CD14-positive monocyte (primary cell): ENCODE measurements around the gene MAP6D1. TPM values are rescaled to one million over a fixed set of nuclear protein-coding genes. Genes with fewer than 3 reads are reported as not detected.

Experiments
- DNase-seq, 3 donors: peaks; one replicate each; pipeline ENCODE4 v3.0.0-alpha.2; 2011 to 2022
- H2AFZ ChIP-seq: 2 replicates; pipeline ENCODE4 v1.6.0; 2012; ENCODE audit warnings: mild to moderate bottlenecking, low read depth, low read length, inconsistent platforms; ENCODE audit not compliant: insufficient read depth, poor library complexity, severe bottlenecking
- H3K27ac ChIP-seq, 2 donors: 1 replicate in 1 of 2; 2 replicates in 1 of 2; pipeline ENCODE4 v1.5.1; 2012 to 2013; ENCODE audit warnings: low read length in 2 of 2, control low read depth in 1 of 2, inconsistent platforms in 1 of 2, low read depth in 1 of 2, mild to moderate bottlenecking in 1 of 2
- H3K27me3 ChIP-seq, 2 donors: one replicate each; pipeline versions ENCODE4 v1.6.0 to v1.6.1; 2011 to 2013; ENCODE audit warnings: low read length in 2 of 2; ENCODE audit not compliant: control insufficient read depth in 2 of 2, insufficient read depth in 2 of 2
- H3K36me3 ChIP-seq, 2 donors: replicated peaks in 1 of 2; 1 replicate in 1 of 2; 2 replicates in 1 of 2; pipeline versions ENCODE4 v1.5.1 to v1.6.1; 2012 to 2013; ENCODE audit warnings: low read length in 2 of 2, control low read depth in 1 of 2, inconsistent platforms in 1 of 2, mild to moderate bottlenecking in 1 of 2; ENCODE audit not compliant: insufficient read depth in 2 of 2, control insufficient read depth in 1 of 2
- H3K4me1 ChIP-seq, 2 donors: 1 replicate in 1 of 2; 2 replicates in 1 of 2; pipeline versions ENCODE4 v1.5.1 to v1.6.1; 2012 to 2013; ENCODE audit warnings: low read length in 2 of 2, control low read depth in 1 of 2, inconsistent platforms in 1 of 2, mild to moderate bottlenecking in 1 of 2, moderate library complexity in 1 of 2; ENCODE audit not compliant: insufficient read depth in 2 of 2, control insufficient read depth in 1 of 2
- H3K4me2 ChIP-seq: replicated peaks from 2 replicates; pipeline ENCODE3; 2012; ENCODE audit warnings: low read length, moderate library complexity, mild to moderate bottlenecking; ENCODE audit not compliant: poor library complexity, severe bottlenecking; ENCODE audit errors: extremely low read depth
- H3K4me3 ChIP-seq, 3 experiments: fragments of 200-600 bp in 1 of 3; sonication (generic) in 1 of 3; replicated peaks in 1 of 3; 1 replicate in 2 of 3; 2 replicates in 1 of 3; pipeline ENCODE4 v1.5.1; 2011 to 2013; ENCODE audit warnings: low read length in 3 of 3, mild to moderate bottlenecking in 3 of 3, control low read depth in 2 of 3, low read depth in 2 of 3, inconsistent platforms in 1 of 3, moderate library complexity in 1 of 3
- H3K79me2 ChIP-seq: 2 replicates; pipeline ENCODE4 v1.6.0; 2012; ENCODE audit warnings: mild to moderate bottlenecking, control low read depth, inconsistent platforms, low read length, moderate library complexity; ENCODE audit not compliant: insufficient read depth
- H3K9ac ChIP-seq: 2 replicates; pipeline ENCODE4 v1.6.0; 2017; ENCODE audit warnings: low read length, mild to moderate bottlenecking; ENCODE audit not compliant: insufficient read depth, poor library complexity, severe bottlenecking
- H3K9me3 ChIP-seq, 2 donors: replicated peaks in 1 of 2; 1 replicate in 1 of 2; 2 replicates in 1 of 2; pipeline versions ENCODE4 v1.5.1 to v1.6.1; 2012 to 2013; ENCODE audit warnings: low read length in 2 of 2, control low read depth in 1 of 2; ENCODE audit not compliant: control insufficient read depth in 1 of 2, insufficient read depth in 1 of 2
- H4K20me1 ChIP-seq: 2 replicates; pipeline ENCODE4 v1.6.0; 2012; ENCODE audit warnings: mild to moderate bottlenecking, low read length, control low read depth, moderate library complexity; ENCODE audit not compliant: insufficient read depth
- H3K27ac Mint-ChIP-seq, 7 donors: one replicate each; pipeline ENCODE4 v1.8.0; 2020; ENCODE audit warnings: mild to moderate bottlenecking in 7 of 7, mixed read lengths in 7 of 7, moderate library complexity in 6 of 7, inconsistent platforms in 2 of 7
- H3K27me3 Mint-ChIP-seq, 3 donors: one replicate each; pipeline ENCODE4 v1.8.0; 2021 to 2022; ENCODE audit warnings: low read depth in 3 of 3, mild to moderate bottlenecking in 3 of 3, mixed read lengths in 3 of 3, moderate library complexity in 3 of 3, inconsistent platforms in 1 of 3
- H3K36me3 Mint-ChIP-seq, 2 donors: one replicate each; pipeline ENCODE4 v1.8.0; 2020; ENCODE audit warnings: mixed read lengths in 2 of 2, inconsistent platforms in 1 of 2, mild to moderate bottlenecking in 1 of 2
- H3K4me1 Mint-ChIP-seq: one replicate; pipeline ENCODE4 v1.8.0; 2020; ENCODE audit warnings: mild to moderate bottlenecking, mixed read lengths
- H3K4me3 Mint-ChIP-seq, 2 donors: one replicate each; pipeline ENCODE4 v1.8.0; 2020; ENCODE audit warnings: mild to moderate bottlenecking in 2 of 2, mixed read lengths in 2 of 2, moderate library complexity in 1 of 2
- H3K9me3 Mint-ChIP-seq, 7 donors: one replicate each; pipeline ENCODE4 v1.8.0; 2020 to 2022; ENCODE audit warnings: mixed read lengths in 7 of 7, mild to moderate bottlenecking in 6 of 7, moderate library complexity in 6 of 7, inconsistent platforms in 2 of 7
- WGBS: methylation state at CpG from one replicate; pipeline ENCODE4 v1.1.5; 2013; ENCODE audit warnings: missing lambda C conversion rate; ENCODE audit not compliant: insufficient coverage; 5-methylcytosine and 5-hydroxymethylcytosine counted together
- intact Hi-C, 2 donors: fragments of 100-400 bp; cut with micrococcal nuclease; formaldehyde crosslinking; loops; one replicate each; pipeline versions ENCODE4 v1.15.0 to v1.15.1; 2023
- polyA plus RNA-seq, 3 donors: library from polyadenylated mRNA; depleted of rRNA in 1 of 3; unstranded in 2 of 3; stranded (reverse) in 1 of 3; fragments of 300-500 nt in 2 of 3; fragments of >200 nt in 1 of 3; fragmentation: Illumina TruSeq in 2 of 3; gene quantifications; 1 replicate in 2 of 3; 2 replicates in 1 of 3; pipeline ENCODE4 v1.2.3, GENCODE V29; 2012 to 2021
- TF ChIP-seq, protein P1 (sequence below): fragments of 200-600 bp; IDR thresholded peaks from one replicate; pipeline ENCODE4 v1.8.0; 2022; ENCODE audit warnings: antibody characterized with exemption, mild to moderate bottlenecking

Gene MAP6D1
- polyA plus RNA-seq, 3 donors: 0.18 to 0.35 TPM; not detected in 1

DNA sequence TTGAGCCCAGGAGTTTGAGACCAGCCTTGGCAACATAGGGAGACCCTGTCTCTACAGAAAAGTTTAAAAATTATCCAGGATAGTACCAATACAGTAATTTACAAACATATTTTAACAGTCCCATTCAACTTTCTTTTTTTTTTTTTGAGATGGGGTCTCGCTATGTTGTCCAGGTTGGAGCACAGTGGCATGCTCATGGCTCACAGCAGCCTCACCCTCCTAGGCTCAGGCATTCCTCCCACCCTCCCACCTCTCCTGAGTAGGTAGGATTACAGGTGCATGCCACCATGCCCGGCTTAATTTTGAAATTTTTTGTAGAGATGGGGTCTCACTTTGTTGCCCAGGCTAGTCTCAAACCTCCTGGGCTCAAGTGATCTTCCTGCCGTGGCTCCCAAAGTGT, 12.5 kb upstream of the MAP6D1 start:
- Mint-ChIP-seq H3K36me3 (peaks cover 63 to 86% of the 10 kb centered on the region in 2 donors), H3K27ac (peak overlapping the region in 1 of 7 donors; percentile 7), H3K27me3 (no peaks in the 10 kb centered on the region), H3K9me3 (no peaks in the 10 kb centered on the region), H3K4me3 (no peak overlapping the region), H3K4me1 (no peaks in the 10 kb centered on the region)
- Histone ChIP-seq H3K4me3 (no peak overlapping the region), H3K4me1 (no peaks in the 10 kb centered on the region), H3K9ac (no peak overlapping the region), H3K27ac (no peak overlapping the region), H3K9me3 (no peaks in the 10 kb centered on the region), H3K27me3 (no peaks in the 10 kb centered on the region), H3K36me3 (peaks cover 81 to 96% of the 10 kb centered on the region in 2 donors), H3K4me2 (no peak overlapping the region), H2AFZ (no peak overlapping the region), H3K79me2 (no peaks in the 10 kb centered on the region), H4K20me1 (peaks cover 55% of the 10 kb centered on the region)
- TF ChIP-seq, protein P1, sequence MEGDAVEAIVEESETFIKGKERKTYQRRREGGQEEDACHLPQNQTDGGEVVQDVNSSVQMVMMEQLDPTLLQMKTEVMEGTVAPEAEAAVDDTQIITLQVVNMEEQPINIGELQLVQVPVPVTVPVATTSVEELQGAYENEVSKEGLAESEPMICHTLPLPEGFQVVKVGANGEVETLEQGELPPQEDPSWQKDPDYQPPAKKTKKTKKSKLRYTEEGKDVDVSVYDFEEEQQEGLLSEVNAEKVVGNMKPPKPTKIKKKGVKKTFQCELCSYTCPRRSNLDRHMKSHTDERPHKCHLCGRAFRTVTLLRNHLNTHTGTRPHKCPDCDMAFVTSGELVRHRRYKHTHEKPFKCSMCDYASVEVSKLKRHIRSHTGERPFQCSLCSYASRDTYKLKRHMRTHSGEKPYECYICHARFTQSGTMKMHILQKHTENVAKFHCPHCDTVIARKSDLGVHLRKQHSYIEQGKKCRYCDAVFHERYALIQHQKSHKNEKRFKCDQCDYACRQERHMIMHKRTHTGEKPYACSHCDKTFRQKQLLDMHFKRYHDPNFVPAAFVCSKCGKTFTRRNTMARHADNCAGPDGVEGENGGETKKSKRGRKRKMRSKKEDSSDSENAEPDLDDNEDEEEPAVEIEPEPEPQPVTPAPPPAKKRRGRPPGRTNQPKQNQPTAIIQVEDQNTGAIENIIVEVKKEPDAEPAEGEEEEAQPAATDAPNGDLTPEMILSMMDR: no peak
- no peak for DNase-seq
- no CpG with 5 or more reads among the region's 3 CpGs for WGBS
- intact Hi-C loops: no loop called here

- Histone ChIP-seq H3K4me3 (no peak overlapping the region), H3K79me2 (no peaks in the 10 kb centered on the region), H3K9ac (no peak overlapping the region), H4K20me1 (peaks cover 55% of the 10 kb centered on the region), H3K27me3 (no peaks in the 10 kb centered on the region), H2AFZ (no peak overlapping the region), H3K9me3 (no peaks in the 10 kb centered on the region), H3K36me3 (peaks cover 82 to 96% of the 10 kb centered on the region in 2 donors), H3K4me1 (no peaks in the 10 kb centered on the region), H3K4me2 (no peak overlapping the region), H3K27ac (no peak overlapping the region)
- no peak overlapping the region for H3K4me3 Mint-ChIP-seq
- no peaks in the 10 kb centered on the region for H3K4me1 Mint-ChIP-seq
- WGBS: 95% methylated on average over 9 of the region's 9 CpGs
- H3K9me3 Mint-ChIP-seq: no peaks in the 10 kb centered on the region
- DNase-seq: no peak
- intact Hi-C loops: no loop called here
- no peaks in the 10 kb centered on the region for H3K27me3 Mint-ChIP-seq
- H3K36me3 Mint-ChIP-seq: peaks cover 68 to 86% of the 10 kb centered on the region in 2 donors
- H3K27ac Mint-ChIP-seq: peak overlapping the region in 3 of 7 donors; percentile 1 to 7 (median 5)
- TF ChIP-seq, protein P1: no peak
Observed at GRCh38 chr3:183837390-183837789, 12.0 kb upstream of the MAP6D1 start.
